Coronary artery (tissue), 2 donors: ENCODE measurements around the gene TACC2.

Experiments used
- DNase-seq: peaks from one replicate; pipeline ENCODE4 v3.0.0-alpha.2; 2017; ENCODE audit warnings: low spot score
- H3K27ac ChIP-seq, 2 donors: fragments of 200-600 bp; sonication (generic); one replicate each; pipeline ENCODE4 v1.5.1; 2016 to 2019
- H3K4me3 ChIP-seq: fragments of 200-600 bp; sonication (generic); 2 replicates; pipeline ENCODE4 v1.5.1; 2016; ENCODE audit warnings: mild to moderate bottlenecking, moderate library complexity
- CTCF ChIP-seq: fragments of 200-600 bp; sonication (generic); IDR thresholded peaks from one replicate; pipeline ENCODE4 v1.5.1; 2019; ENCODE audit warnings: antibody characterized with exemption

Gene TACC2

GRCh38 chr10:122257041-122257440 is 268.1 kb downstream of the TACC2 start:
- Histone ChIP-seq H3K27ac (no peak overlapping the region), H3K4me3 (no peak overlapping the region)
- DNase-seq = no peak
- TF ChIP-seq CTCF = no peak

- no peak for TF ChIP-seq CTCF
- H3K4me3 ChIP-seq = no peak overlapping the region
- no peak overlapping the region for H3K27ac ChIP-seq
- no peak for DNase-seq
Measured at GRCh38 chr10:122258136-122259074, 269.4 kb downstream of the TACC2 start.

GRCh38 chr10:122259075-122259466 is 270.1 kb downstream of the TACC2 start:
- H3K4me3 ChIP-seq = no peak overlapping the region
- DNase-seq = no peak
- TF ChIP-seq CTCF = no peak
- H3K27ac ChIP-seq = no peak overlapping the region

- DNase-seq = no peak
- no peak overlapping the region for H3K27ac ChIP-seq
- TF ChIP-seq CTCF = no peak
Measured at GRCh38 chr10:122261584-122261983, 272.6 kb downstream of the TACC2 start.

GRCh38 chr10:122263971-122264370 is 275.0 kb downstream of the TACC2 start:
- no peak for TF ChIP-seq CTCF
- Histone ChIP-seq H3K27ac (no peak overlapping the region), H3K4me3 (no peak overlapping the region)
- DNase-seq = no peak

More at GRCh38 chr10:122261584-122261983, 272.6 kb downstream of the TACC2 start:
- H3K4me3 ChIP-seq = no peak overlapping the region

- no peak overlapping the region for H3K4me3 ChIP-seq
- H3K27ac ChIP-seq = no peak overlapping the region
- no peak for TF ChIP-seq CTCF
- DNase-seq = no peak
Measured at GRCh38 chr10:122264436-122264835, 275.5 kb downstream of the TACC2 start.

GRCh38 chr10:122264931-122265330 is 276.0 kb downstream of the TACC2 start:
- DNase-seq = no peak
- H3K4me3 ChIP-seq = no peak overlapping the region
- TF ChIP-seq CTCF = no peak
- no peak overlapping the region for H3K27ac ChIP-seq
